NCI-H526 treated with DMSO at 0.1 percent for 48 hours (cell line): ENCODE measurements around the gene ZNF70.

Experiments
- DNase-seq: peaks from one replicate; lab custom pipeline; 2025; lab: John Stamatoyannopoulos, UW

The ZNF70 gene

DNA sequence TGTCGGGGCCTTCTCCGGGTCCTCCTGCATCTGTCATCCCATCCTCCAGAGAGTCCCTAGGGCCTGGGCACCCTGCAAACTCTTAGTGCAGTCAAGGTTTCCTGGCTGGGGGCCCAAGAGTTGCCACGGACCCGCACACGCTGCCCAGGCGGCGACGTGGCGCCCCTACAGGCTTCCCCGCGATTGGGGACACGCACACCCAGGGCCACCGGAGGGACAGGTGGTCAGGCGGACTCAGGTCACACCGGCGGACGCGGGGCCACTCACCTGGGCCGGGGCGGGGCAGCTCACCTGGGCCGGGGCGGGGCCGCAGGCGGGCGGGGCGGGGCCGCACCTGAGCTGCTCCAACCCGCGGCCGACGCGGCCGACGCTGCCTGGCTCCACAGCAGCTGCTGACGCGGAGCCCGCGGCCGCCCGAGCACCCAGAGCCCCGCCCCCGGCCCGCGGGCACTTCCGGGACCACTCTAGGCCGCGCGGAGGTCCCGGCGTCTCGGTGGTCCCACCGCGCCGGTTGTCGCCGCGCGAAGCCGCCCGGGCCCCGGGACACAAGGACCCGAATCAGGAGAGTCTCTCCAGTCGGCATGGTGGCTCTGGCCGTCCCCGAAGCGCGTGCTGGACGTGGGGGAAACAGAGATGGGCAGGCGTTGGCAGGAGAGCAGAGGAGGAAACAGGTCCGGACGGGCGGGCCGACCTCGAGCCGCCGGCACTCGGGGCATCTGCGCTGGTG lies at the start of gene ZNF70:
Gene ZNF70, minus strand, starts transcription at position 399 of the 727 bp plus-strand sequence. CDS start 5,972 bp downstream, outside the sequence.
- peak; percentile 32 for DNase-seq

DNA sequence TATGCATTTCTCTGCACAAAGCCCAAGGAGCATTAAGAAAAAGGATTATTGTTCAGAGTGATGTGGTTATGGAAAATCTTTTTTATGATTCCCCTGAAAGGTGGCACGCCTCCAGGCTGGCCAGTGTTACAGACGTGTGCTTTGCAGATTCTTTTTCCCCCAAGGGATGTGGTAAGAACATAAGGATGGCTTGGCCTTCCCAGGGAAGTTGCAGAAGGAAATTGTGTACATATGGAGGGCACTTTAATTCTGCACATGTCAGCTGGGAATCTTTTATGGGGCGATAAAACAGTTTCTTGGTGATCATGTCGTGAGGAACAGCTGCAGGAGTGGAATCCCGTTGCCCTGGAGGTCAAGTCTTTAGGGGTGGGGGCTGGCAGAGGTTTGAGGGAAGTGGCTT lies 45.5 kb upstream of the ZNF70 start:
- no peak for DNase-seq

GRCh38 chr22:23793326-23793725 lies 42.4 kb upstream of the ZNF70 start:
- DNase-seq: no peak

GRCh38 chr22:23791738-23792645 lies 41.1 kb upstream of the ZNF70 start:
- DNase-seq: no peak

- no peak for DNase-seq
These were observed 40.2 kb upstream of the ZNF70 start for GRCh38 chr22:23790819-23791737.

GRCh38 chr22:23789638-23790037 lies 38.7 kb upstream of the ZNF70 start:
- DNase-seq: no peak

- DNase-seq: no peak
These were observed 38.2 kb upstream of the ZNF70 start for GRCh38 chr22:23789121-23789520.

DNA sequence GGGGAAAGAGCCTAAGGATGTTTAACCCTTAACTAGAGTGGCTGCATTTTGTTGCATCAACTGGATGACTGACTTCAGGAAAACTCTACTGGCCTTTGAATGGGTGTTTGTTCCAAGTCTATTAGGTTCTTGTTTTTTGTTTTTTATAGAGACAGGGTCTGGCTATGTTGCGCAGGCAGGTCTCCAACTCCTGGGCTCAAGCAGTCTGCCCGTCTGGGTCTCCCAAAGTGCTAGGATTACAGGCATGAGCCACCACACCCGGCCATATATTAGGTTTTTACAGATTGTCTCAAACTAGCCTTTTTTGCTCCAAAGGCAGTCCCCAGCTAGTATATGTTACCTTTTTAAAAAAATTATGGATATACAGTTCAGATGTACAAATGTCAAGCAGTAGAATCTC lies 37.0 kb upstream of the ZNF70 start:
- DNase-seq: no peak

- DNase-seq: no peak
These were observed 36.6 kb upstream of the ZNF70 start for GRCh38 chr22:23787600-23787896.

- DNase-seq: peak; percentile 51
These were observed 36.1 kb upstream of the ZNF70 start, which contains the start of gene SMARCB1 for GRCh38 chr22:23786752-23787599. SMARCB1 (plus strand) TSS chr22:23786966; CDS start chr22:23787170, 204 bp downstream.

DNA sequence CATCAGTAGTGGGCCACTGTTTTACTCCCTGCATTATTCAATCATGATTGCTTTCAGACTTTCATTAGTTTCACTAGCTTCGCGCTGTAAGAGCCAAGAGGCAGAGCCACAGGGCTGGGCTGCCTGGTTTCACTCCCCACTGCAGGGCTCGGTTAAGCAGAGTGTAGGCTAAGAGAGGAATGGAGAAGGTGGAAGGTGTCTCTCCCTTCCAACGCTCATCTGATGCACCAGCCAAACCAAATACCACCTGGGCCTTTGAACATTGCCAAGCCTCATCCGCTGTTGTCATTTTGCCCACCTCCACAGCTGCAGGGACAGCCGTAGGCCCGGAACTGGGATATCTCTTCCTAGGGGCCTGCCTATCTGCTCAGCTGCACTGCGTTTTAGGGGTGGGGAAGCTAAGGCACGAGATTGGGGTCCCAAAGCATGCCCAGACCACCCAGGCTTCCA lies 35.4 kb upstream of the ZNF70 start:
- DNase-seq: no peak

DNA sequence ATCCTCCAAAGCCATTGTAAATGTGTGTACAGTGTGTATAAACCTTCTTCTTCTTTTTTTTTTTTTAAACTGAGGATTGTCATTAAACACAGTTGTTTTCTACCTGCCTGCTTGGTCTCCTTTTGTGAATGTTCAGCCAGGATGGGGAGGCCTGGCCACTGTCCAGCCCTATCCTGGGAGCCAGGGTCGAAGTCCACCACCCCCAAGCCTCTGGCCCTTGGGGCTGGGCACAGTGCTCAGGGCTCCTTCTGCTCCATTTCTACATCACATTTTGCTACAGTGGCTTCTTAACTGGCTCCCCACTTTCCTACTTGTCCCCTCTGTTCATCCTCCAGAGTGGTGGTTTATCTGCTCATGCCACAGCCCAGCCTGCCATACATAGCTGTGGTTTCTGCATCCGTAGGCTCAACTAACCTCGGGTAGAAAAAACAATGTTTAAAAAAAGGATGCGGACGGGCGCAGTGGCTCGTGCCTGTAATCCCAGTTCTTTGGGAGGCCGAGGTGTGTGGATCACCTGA lies 33.4 kb upstream of the ZNF70 start:
- no peak for DNase-seq

GRCh38 chr22:23783265-23784150 lies 32.6 kb upstream of the ZNF70 start:
- no peak for DNase-seq

GRCh38 chr22:23782703-23783102 lies 31.8 kb upstream of the ZNF70 start:
- DNase-seq: no peak

- no peak for DNase-seq
These were observed 31.3 kb upstream of the ZNF70 start for GRCh38 chr22:23782252-23782651.

DNA sequence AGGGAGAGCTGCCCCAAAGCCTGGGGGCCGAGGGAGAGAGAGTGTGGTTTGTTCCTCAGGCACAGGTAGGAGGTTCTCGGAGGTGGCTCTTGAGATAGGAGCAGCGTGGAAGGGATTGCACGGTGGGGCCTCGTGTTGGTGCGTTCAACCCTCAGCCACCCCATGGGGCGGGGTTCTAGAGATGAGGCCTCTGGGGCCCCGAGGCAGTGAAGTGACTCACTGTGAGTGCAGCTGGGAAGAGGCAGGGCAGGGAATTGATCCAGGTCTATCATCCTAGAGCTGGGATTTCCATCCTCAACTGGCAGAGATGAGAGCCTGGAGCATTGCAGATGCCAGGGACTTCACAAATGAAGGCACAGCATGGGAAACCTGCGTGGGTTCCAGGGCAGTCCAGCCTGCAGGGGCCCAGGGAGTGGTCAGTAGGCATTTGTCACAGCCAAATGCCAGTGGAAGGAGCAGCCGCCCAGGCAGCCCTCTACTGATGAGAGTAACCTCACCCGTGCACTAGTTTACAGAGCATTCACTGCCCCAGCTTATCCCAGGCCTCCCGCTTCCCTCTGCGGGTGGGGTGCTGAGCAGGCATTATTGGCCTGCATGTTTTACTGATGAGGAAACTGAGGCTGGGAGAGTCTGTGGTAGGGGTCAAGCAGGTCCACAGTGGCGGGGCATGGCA lies 30.7 kb upstream of the ZNF70 start:
- DNase-seq: no peak

DNA sequence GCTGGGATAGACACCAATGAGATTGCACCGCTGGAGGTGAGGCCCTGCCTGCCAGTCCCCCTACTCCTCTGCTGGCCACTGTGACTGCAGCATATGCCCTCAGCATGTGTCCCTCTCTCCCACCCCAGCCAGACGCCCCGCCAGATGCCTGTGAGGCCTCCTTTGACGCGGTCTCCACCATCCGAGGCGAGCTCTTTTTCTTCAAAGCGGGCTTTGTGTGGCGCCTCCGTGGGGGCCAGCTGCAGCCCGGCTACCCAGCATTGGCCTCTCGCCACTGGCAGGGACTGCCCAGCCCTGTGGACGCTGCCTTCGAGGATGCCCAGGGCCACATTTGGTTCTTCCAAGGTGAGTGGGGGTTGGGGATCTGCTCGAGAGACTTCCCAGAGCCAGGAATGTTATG lies 30.2 kb upstream of the ZNF70 start:
- DNase-seq: no peak

- no peak for DNase-seq
These were observed 29.3 kb upstream of the ZNF70 start for GRCh38 chr22:23780146-23780748.

DNA sequence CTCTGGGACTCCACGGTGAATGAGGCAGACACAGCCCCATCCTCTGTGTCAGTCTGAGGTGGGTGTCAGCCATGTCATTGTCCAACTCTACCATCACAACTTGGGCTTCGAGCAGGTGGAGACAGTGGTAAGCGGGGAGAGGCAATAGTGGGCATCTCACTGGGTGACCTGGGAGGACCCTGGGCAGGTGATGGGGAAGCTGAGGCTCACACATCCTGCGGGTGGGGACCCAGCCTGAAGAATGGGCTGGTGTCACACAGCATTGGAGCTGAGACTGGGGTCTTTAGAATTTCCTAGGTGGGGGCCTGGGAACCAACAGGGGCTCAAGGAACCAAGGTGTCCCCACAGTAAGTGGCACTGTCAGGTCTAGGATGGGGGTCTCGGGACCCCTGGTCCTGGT lies 28.8 kb upstream of the ZNF70 start:
- no peak for DNase-seq
